Spinal cord (tissue), 10 donors: ENCODE results near the gene SCYL2. TPM values are rescaled to one million over a fixed set of nuclear protein-coding genes. Genes with fewer than 3 reads are reported as not detected.
A peak's percentile ranks its signal among the peaks of the same experiment; 100 is the strongest.

Experiments used
- DNase-seq, 6 donors: peaks; one replicate each; pipeline versions ENCODE4 v3.0.0 to v3.0.0-alpha.2; 2013 to 2015; ENCODE audit warnings: low spot score in 6 of 6, low read depth in 4 of 6
- H3K27ac ChIP-seq: one replicate; pipeline ENCODE4 v1.5.1; 2013; ENCODE audit warnings: low read depth, low read length, control low read depth
- H3K27me3 ChIP-seq: one replicate; pipeline ENCODE4 v1.6.1; 2013; ENCODE audit warnings: low read length; ENCODE audit not compliant: control insufficient read depth, insufficient read depth
- H3K36me3 ChIP-seq: one replicate; pipeline ENCODE4 v1.6.1; 2013; ENCODE audit warnings: low read length; ENCODE audit not compliant: control insufficient read depth, insufficient read depth
- H3K4me1 ChIP-seq: one replicate; pipeline ENCODE4 v1.6.1; 2013; ENCODE audit warnings: low read length; ENCODE audit not compliant: control insufficient read depth, insufficient read depth
- H3K4me3 ChIP-seq: one replicate; pipeline ENCODE4 v1.5.1; 2013; ENCODE audit warnings: low read depth, low read length, control low read depth
- H3K9me3 ChIP-seq: one replicate; pipeline ENCODE4 v1.6.1; 2013; ENCODE audit warnings: low read length; ENCODE audit not compliant: control insufficient read depth, insufficient read depth
- WGBS: methylation state at CpG from one replicate; pipeline ENCODE4 v1.1.5; 2013; ENCODE audit warnings: missing lambda C conversion rate; ENCODE audit not compliant: insufficient coverage; 5-methylcytosine and 5-hydroxymethylcytosine counted together
- polyA plus RNA-seq, 2 donors: library from polyadenylated mRNA; unstranded; fragments of 120-200 nt; gene quantifications; one replicate each; pipeline ENCODE4 v1.2.1, GENCODE V29; 2013; ENCODE audit not compliant: insufficient read length in 2 of 2
- total RNA-seq, 2 donors: library from RNA; depleted of rRNA in 1 of 2; stranded (reverse); fragments of 120-200 nt in 1 of 2; fragments of >200 nt in 1 of 2; gene quantifications; one replicate each; pipeline versions ENCODE4 v1.2.3 to v1.2.4, GENCODE V29; 2013 to 2014
- donor health status: healthy.

SCYL2 gene
- total and polyA plus RNA-seq, 4 donors: 37.5 to 83.6 (median 47.4) TPM

DNA sequence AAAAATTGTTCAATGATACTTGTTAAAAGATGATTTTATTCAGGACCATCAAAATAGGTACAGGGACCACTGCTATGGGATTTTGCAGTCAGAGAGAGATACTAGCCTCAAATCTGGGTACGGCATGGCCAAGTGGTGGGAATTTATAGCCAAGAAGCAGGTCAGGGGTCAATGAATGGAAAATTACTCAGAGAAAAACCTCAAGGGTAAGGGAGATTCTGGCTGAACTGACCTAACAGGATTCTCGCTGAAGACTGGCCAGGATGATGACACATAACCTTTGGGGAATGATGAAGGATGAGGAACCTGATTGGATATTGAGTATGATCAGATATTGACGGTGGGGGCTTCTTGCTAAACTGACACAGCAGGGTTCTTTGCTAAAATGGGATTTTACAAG lies 32.8 kb upstream of the SCYL2 start:
- Histone ChIP-seq H3K27me3 (no peaks in the 10 kb centered on the region), H3K36me3 (no peaks in the 10 kb centered on the region), H3K9me3 (no peaks in the 10 kb centered on the region), H3K27ac (no peak overlapping the region), H3K4me3 (no peak overlapping the region), H3K4me1 (no peaks in the 10 kb centered on the region)
- WGBS: 53% methylated on average over 3 of the region's 3 CpGs
- peak in 1 of 6 donors; percentile 1 for DNase-seq

DNA sequence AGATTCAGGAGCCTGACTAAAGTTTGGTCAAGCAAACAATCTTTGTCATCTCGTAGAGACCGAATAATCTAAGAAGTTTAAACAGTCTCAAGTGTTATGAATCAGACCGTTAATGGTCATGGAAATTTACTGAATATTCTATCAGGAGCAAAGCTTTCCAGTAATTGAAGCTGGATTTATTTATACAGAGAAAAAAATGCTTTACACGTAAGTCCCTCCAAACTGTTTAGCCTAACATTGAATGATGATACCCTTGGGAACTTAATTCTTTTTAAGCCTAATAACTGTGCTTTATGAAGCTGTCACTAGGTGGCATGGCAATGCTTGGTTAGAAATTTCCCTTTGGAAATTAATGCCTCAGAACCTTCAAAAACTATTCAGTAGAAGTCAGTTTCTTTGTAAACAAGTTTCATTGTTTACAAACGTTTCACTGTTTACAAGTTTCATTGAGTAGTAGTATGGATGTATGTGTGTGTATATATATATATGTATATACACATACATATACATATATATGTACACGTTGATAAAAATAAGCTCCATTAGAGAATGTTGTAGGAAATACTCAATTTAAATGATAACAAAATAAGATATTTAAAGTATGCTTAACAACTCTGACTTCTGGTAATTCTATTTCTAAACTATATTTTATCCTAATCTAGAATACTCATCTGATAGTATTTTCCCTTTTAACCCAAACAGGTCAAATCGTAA lies 32.2 kb upstream of the SCYL2 start:
- Histone ChIP-seq H3K4me1 (no peaks in the 10 kb centered on the region), H3K36me3 (no peaks in the 10 kb centered on the region), H3K4me3 (no peak overlapping the region), H3K27me3 (no peaks in the 10 kb centered on the region), H3K9me3 (no peaks in the 10 kb centered on the region), H3K27ac (no peak overlapping the region)
- WGBS: 71% methylated on average over 1 of the region's 7 CpGs
- peak; percentile 1 to 80 (median 17) for DNase-seq

DNA sequence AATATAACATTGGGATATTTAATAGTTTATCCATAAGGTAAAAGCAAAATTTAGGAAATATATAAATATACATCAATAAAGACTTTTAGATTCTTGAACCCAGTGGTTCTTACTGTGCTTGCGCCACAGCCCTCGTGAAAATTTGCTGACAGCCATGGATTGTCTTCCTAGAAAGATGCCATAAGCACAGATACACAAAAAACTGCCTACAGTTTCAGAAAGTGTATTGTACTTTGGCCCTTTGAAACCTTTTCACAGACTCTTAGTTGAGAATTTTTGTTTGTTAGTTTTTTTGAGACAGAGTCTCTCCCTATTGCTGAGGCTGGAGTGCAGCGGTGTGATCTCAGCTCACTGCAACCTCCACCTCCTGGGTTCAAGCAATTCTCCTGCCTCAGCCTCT lies 28.2 kb upstream of the SCYL2 start:
- Histone ChIP-seq H3K4me3 (no peak overlapping the region), H3K27me3 (no peaks in the 10 kb centered on the region), H3K36me3 (no peaks in the 10 kb centered on the region), H3K4me1 (no peaks in the 10 kb centered on the region), H3K27ac (no peak overlapping the region), H3K9me3 (no peaks in the 10 kb centered on the region)
- no CpG with 5 or more reads among the region's 3 CpGs for WGBS
- DNase-seq: no peak

DNA sequence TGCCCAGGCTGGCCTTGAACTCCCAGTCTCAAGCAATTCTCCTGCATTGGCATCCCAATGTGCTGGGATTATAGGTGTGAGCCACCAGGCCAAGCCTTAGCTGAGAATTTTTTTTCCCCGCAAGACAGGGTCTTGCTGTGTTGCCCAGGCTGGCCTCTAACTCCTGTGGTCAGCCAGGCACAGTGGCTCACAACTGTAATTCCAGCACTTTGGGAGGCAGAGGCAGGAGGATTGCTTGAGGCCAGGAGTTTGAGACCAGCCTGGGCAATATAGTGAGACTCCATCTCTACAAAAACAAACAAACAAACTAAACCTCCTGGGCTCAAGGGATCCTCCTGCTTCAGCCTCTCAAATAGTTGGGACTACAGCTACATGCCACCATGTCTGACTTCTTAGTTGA lies 27.4 kb upstream of the SCYL2 start:
- Histone ChIP-seq H3K27ac (no peak overlapping the region), H3K4me1 (no peaks in the 10 kb centered on the region), H3K27me3 (no peaks in the 10 kb centered on the region), H3K36me3 (no peaks in the 10 kb centered on the region), H3K4me3 (no peak overlapping the region), H3K9me3 (no peaks in the 10 kb centered on the region)
- no peak for DNase-seq
- no CpG with 5 or more reads among the region's 1 CpG for WGBS

DNA sequence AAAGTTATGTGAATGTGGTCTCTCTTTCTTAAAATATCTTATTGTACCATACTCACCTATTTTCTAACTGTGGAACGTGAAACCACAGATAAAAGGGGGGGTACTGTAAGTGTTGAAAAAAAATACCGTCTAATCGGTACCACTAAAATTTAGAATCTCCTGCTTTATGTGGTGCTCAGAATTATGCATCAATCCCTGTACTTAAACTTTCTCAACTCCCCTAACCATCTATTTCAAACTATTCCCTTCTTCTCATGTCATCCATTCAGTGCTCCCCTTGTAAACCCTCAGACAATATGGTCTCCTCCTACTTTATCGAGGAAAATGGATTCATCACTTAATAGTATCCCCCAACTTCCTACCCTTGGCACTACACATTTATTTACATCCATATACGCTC lies 23.8 kb upstream of the SCYL2 start:
- Histone ChIP-seq H3K27ac (no peak overlapping the region), H3K36me3 (no peaks in the 10 kb centered on the region), H3K9me3 (no peaks in the 10 kb centered on the region), H3K27me3 (no peaks in the 10 kb centered on the region), H3K4me3 (no peak overlapping the region), H3K4me1 (no peaks in the 10 kb centered on the region)
- no peak for DNase-seq
- 96% methylated on average over 2 of the region's 5 CpGs for WGBS

DNA sequence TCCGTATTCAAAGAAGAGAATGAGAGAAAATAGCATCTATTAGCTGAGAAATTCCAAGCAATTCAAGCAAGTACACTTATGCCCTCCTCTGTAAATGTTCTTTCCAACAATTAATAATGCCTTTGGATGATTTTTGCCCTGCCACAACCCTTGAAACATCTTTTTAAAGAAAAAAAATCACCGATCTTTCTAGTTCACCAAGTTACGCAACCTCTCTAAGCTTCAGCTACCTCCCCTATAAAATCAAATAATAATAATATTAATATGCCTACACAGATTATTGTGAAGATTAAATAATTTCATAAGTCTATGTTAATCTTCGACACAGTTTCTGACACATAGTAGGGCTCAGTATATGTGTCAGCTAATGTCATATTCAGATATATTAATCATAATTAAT lies 19.2 kb upstream of the SCYL2 start:
- H3K27me3 ChIP-seq: no peaks in the 10 kb centered on the region
- H3K36me3 ChIP-seq: no peaks in the 10 kb centered on the region
- H3K4me3 ChIP-seq: no peak overlapping the region
- WGBS: no CpG with 5 or more reads among the region's 4 CpGs
- no peak overlapping the region for H3K27ac ChIP-seq
- no peaks in the 10 kb centered on the region for H3K4me1 ChIP-seq
- H3K9me3 ChIP-seq: no peaks in the 10 kb centered on the region
- no peak for DNase-seq

DNA sequence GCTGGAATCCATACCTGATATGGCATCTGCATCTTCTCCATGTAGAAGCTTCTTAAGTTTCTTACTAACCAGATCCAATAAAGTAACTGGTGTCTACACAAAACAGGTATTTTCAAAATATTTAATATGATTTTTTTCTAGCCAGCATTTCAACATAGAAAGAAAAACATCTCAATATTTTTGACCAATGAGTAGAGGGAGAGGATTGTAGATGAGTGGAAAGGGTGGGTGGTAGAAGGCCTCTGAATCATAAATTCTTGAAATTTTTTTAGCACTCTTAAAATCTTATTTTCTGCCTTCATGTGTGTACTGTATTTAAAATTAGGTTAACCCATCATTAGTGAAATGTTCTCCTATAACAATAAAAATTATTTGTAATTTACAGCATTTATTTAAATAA lies 18.1 kb upstream of the SCYL2 start:
- no peaks in the 10 kb centered on the region for H3K27me3 ChIP-seq
- H3K36me3 ChIP-seq: no peaks in the 10 kb centered on the region
- no peak overlapping the region for H3K27ac ChIP-seq
- H3K4me3 ChIP-seq: no peak overlapping the region
- H3K4me1 ChIP-seq: no peaks in the 10 kb centered on the region
- no peaks in the 10 kb centered on the region for H3K9me3 ChIP-seq
- DNase-seq: no peak

DNA sequence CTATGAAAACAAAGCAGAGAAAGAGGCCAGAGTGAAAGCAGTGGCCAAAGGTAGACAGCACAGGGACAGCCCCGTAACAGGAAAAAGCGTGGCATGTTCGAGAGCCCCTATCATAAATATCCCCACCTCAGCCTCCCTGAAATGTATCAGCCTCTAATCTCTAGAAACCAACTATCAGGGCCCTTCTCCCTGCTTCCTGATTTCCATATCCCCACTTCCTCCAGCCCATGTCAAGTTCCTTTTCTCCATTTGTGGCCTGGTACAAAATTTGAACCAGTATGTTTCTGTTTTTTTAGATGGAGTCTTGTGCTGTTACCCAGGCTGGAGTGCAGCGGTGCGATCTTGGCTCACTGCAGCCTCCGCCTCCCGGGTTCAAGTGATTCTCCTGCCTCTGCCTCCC lies 17.0 kb upstream of the SCYL2 start:
- DNase-seq: no peak
- no peak overlapping the region for H3K4me3 ChIP-seq
- H3K27ac ChIP-seq: no peak overlapping the region
- H3K27me3 ChIP-seq: no peaks in the 10 kb centered on the region
- no peaks in the 10 kb centered on the region for H3K9me3 ChIP-seq
- WGBS: 98% methylated on average over 7 of the region's 7 CpGs
- H3K4me1 ChIP-seq: no peaks in the 10 kb centered on the region
- H3K36me3 ChIP-seq: no peaks in the 10 kb centered on the region

DNA sequence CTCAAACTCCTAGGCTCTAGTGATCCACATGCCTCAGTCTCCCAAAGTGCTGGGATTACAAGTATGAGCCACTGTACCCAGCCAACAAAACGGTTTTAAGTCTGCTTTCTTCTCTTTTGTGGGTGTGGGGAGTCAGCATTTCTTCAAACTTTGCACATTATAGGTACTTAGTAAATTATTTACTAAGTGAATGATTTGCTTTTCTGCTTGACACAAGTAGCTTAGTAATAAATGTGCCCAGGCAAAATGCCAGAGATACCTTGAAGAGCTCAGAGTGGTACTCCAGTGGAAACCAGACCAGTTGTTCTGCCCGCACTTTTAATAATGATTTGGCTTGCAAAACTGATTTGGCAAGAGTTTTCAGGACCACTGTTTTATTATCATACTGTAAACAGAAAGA lies 15.1 kb upstream of the SCYL2 start:
- Histone ChIP-seq H3K4me3 (no peak overlapping the region), H3K36me3 (no peaks in the 10 kb centered on the region), H3K4me1 (no peaks in the 10 kb centered on the region), H3K27ac (no peak overlapping the region), H3K27me3 (no peaks in the 10 kb centered on the region), H3K9me3 (no peaks in the 10 kb centered on the region)
- peak in 1 of 6 donors; percentile 25 for DNase-seq
- 100% methylated on average over 1 of the region's 2 CpGs for WGBS

DNA sequence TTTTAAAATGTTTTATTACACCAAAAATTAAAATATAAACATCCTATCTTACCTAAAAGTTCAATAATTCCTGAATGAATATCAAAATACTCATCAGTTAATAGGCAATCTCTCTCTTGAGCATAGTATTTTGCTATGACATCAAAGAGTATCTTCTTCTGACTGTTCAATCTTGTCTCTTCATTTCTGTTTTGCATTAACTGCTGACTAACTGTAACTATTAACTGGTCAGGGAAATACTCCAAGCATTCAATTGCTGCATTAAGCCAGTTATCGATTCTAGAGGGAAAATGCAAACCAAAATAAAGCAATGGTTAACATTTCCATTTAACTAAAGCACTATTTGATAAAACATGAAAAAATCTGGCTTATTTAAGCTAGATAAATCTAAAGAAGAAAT lies 13.5 kb upstream of the SCYL2 start:
- Histone ChIP-seq H3K9me3 (no peaks in the 10 kb centered on the region), H3K4me1 (no peaks in the 10 kb centered on the region), H3K27me3 (no peaks in the 10 kb centered on the region), H3K27ac (no peak overlapping the region), H3K4me3 (no peak overlapping the region), H3K36me3 (no peaks in the 10 kb centered on the region)
- DNase-seq: no peak
- WGBS: no CpG with 5 or more reads among the region's 1 CpG
